ENCODE measurements around the gene ITGA1.
A peak's percentile ranks its signal among the peaks of the same experiment; 100 is the strongest.

Gene ITGA1

GRCh38 chr5:52772668-52773067, 15.0 kb upstream of the ITGA1 start:
- no peak for DNase-seq (ENCODE audit: low spot score)

- DNase-seq (ENCODE audit: low spot score), result no peak
Observed at GRCh38 chr5:52773342-52773741, 14.4 kb upstream of the ITGA1 start.

DNA sequence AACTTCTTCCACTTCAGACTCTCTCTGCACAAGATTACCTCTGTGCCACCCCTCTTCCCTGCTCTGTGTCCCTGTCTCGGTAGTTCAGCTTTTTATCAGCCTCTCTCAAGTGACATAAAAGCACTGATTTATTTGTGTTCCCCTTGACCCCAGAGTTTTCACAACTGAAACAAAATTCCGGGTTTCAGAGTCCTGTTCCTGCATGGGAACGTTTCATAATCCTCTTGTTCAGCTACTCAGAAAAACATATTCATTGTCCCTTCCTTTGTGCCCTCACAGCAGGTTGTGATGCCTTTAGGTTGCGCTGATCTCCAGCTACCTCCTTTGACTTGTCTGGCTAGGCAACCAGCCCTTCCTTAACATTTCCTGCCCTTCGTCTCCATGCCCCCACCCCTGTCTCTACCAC, 13.7 kb upstream of the ITGA1 start:
- DNase-seq (ENCODE audit: low spot score), result peak; percentile 4

GRCh38 chr5:52776116-52776515, 11.6 kb upstream of the ITGA1 start:
- DNase-seq (ENCODE audit: low spot score), result peak; percentile 69

DNA sequence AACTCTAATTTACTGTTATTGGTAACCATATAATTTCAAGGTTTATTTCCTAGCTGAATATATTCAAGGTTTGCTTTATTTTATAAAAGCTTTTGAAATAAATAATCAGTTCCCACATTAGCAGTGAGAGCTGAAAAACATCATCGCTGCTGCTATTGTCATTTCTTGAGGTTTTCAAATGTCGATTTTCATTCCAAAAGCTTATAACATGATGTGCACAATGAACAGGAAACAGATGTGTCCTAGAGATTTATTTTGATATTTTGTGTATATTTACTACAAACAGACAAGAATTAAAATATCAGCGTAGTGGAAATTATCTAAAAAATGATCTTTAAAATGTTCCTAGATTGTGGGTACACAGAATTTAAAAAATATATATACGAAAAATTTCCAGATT, 10.5 kb upstream of the ITGA1 start:
- DNase-seq (ENCODE audit: low spot score), result no peak

GRCh38 chr5:52778781-52779180, 8.9 kb upstream of the ITGA1 start:
- no peak for DNase-seq (ENCODE audit: low spot score)

DNA sequence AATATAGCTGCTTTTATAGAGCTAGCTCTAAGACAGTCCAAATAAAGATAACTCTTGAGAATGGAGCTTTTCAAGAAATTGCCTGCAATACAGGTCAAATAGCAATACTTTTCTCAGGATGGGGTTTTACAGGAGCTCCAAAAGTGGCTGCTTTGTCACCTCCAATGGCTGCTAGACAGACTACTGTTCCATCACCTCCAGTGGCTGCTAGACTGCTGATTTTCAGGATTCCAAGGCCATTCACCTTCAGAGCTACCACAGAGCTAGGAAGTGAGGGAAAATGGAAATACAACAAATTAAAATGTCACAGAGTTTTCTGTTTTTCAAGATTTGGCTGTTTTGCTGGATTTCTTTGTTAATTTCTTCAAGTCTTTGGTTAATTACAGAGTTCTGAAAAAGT, 8.5 kb upstream of the ITGA1 start:
- no peak for DNase-seq (ENCODE audit: low spot score)

- DNase-seq (ENCODE audit: low spot score), result no peak
Observed at GRCh38 chr5:52783226-52783959, 4.3 kb upstream of the ITGA1 start.

GRCh38 chr5:52784737-52785136, 3.0 kb upstream of the ITGA1 start:
- DNase-seq (ENCODE audit: low spot score), result no peak

DNA sequence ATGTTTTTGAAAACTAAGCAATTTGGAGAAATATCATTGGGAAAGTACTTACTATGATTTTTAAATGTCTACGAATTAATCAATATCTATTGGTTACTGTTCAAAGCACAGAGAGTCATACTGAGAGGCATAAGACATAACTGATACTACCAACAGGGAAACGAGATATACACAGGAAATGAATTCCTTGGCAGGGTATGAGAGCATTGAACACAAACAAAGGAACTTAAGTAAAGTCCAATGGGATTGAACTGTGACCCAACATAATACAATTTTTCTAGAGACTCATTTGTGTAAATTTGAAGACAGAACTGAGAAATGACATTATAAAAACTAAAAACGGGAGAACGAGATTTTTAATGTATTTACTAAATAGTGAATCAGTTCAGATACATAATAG, 1.3 kb upstream of the ITGA1 start:
- DNase-seq (ENCODE audit: low spot score), result no peak

DNA sequence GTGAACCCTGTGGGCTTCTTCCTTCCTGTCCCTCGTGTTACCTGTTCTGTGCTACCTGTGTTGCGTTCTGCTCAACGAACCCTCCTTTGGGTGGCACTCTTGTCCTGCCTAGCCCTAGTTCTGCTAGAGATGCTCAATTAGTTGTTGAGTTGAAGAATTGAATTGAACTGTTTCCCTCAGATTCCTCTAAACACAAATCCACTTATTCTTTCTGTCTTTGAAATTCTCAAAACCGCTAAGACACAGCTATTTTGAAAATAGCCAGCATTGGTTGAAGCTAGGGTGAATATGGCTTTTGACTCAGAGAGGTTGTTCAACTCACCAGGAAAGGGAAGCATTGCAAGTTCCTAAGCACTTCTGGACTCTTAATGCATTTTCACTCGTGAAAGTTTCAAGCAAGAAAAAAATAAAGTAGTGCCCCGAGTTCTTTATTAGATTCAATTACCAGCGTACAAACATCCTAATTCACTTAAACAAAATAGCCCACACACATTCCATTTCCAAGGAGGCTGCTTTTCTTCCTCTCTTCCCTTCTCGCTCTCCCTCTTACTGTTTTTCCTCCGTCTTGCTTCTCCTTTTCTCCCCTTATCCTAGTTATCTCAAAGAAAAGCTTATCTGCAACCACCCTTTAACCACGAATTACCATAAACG, 642 bp upstream of the ITGA1 start:
- peak; percentile 63 for DNase-seq (ENCODE audit: low spot score)

GRCh38 chr5:52788505-52788821, 747 bp downstream of the ITGA1 start:
- DNase-seq (ENCODE audit: low spot score), result no peak

- DNase-seq (ENCODE audit: low spot score), result no peak
Observed at GRCh38 chr5:52789378-52789777, 1.7 kb downstream of the ITGA1 start.

DNA sequence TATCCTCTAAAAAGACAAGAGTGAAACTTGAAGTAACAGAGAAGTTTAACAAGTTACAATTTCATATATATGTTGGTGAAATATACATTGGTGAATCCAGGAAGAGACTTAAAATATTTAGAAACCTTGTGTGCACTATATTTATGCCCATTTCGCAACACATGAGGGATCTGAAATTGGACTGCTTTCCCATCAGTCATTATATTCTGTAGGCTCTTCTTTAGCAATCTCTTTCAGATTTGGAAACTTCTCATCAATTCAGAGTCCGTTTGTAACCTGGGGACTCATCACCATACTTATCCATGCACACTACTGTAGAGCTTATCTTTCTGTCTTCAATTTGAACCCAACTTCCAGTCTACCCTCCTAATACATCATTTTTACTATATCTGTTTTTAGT, 2.1 kb downstream of the ITGA1 start:
- no peak for DNase-seq (ENCODE audit: low spot score)

DNA sequence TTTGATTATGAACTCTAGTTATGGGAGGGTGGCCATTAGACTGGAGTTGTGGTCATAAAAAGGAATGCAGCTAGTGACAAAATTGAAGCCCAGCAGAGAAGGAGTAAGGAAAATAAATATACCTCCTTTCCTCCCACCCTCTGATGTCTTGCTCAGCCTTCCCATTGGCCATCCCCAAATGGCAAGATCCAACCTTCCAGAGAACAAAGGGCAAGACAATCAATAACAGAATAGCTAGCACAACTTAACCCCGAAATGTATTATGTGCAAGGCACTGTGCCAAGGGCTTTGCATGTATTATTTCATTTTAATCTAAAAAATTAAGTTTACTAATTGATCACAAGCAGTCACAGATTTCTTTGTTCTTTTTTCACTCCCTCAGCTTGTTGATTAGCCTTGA, 3.6 kb downstream of the ITGA1 start:
- no peak for DNase-seq (ENCODE audit: low spot score)

DNA sequence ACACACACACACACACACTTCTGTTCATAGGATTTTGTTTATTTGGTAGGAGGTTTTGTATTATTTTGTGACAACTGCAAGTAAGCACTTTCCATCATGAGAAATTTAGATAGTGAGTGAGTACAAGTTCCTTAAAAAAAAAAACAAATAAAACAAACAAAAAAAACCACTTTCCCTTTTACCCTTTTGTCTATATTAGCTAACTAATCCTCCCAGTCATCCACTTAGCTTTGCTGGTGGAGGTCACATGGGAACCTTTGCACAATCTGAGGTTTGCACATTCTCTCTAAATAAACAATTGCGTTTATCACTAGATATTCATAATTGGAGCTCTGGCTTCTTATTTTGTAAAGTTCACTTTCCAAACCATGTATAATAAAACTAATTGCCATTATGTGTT, 6.8 kb downstream of the ITGA1 start:
- no peak for DNase-seq (ENCODE audit: low spot score)

GRCh38 chr5:52796031-52796430, 8.3 kb downstream of the ITGA1 start:
- no peak for DNase-seq (ENCODE audit: low spot score)

- DNase-seq (ENCODE audit: low spot score), result no peak
Observed at GRCh38 chr5:52796516-52797103, 8.9 kb downstream of the ITGA1 start.

DNA sequence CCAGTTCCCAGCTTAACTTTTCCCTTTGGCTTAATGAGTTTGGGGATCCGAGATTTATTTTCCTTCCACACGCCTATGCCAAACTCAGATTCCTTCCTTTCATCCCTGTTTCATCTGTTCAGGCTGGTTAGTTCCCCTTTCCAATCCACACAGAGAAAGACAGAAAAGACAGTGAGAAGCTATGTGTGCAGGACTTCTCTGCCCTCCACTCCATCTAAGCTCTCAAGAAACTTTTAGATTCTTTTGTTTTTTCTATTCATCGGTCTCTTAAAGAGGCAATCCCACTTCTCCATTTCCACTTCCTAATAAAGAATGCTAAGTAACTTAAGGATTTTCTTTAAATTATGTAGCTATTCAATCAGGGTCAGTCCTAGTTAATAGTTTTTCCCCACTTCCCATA, 11.2 kb downstream of the ITGA1 start:
- no peak for DNase-seq (ENCODE audit: low spot score)

DNA sequence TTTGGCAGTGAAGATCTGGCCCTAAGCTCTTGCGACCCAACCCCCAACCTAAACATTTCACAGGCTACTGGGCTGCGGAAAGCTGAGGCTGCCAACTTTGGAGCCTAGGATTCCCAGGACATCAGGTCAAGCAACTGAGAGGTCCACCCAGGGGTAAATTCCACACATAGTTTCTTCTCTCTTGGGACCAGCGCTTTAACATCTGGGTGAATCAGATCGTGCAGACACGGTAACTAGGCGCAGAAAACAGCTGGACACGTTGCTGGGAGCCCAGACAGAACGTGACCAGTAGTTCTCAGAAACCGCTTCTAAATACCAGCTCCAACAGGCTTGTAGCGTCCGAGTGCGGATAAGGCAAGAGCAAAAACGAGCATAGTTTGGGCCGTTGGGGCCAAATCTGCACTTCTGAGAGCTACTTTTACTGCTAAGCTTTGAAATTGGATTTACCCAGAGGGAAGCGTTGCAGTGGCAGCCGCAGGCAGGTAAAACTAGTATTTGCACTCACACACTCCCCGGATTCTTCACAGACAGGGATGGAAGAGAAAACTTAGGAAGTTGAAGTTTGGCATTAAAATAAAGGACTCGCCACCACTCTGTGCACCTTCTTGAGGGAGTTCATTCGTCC, 11.8 kb downstream of the ITGA1 start:
- peak; percentile 1 for DNase-seq (ENCODE audit: low spot score)

GRCh38 chr5:52799983-52800393, 12.3 kb downstream of the ITGA1 start:
- peak; percentile 96 for DNase-seq (ENCODE audit: low spot score)

DNA sequence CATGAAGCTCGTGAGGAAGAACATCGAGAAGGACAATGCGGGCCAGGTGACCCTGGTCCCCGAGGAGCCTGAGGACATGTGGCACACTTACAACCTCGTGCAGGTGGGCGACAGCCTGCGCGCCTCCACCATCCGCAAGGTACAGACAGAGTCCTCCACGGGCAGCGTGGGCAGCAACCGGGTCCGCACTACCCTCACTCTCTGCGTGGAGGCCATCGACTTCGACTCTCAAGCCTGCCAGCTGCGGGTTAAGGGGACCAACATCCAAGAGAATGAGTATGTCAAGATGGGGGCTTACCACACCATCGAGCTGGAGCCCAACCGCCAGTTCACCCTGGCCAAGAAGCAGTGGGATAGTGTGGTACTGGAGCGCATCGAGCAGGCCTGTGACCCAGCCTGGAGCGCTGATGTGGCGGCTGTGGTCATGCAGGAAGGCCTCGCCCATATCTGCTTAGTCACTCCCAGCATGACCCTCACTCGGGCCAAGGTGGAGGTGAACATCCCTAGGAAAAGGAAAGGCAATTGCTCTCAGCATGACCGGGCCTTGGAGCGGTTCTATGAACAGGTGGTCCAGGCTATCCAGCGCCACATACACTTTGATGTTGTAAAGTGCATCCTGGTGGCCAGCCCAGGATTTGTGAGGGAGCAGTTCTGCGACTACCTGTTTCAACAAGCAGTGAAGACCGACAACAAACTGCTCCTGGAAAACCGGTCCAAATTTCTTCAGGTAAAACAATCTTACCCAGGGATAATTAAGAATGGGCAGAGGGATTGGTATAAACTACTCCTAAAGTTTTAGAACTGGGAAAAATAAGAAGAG, 12.9 kb downstream of the ITGA1 start:
- DNase-seq (ENCODE audit: low spot score), result peak; percentile 36

All from CD4-positive, alpha-beta T cell treated with Interleukin-6 at 100 ng/mL for 8 hours (primary cell).